SK-N-SH (cell line): ENCODE data around the gene PARP11. TPM values are rescaled to one million over a fixed set of nuclear protein-coding genes. Genes with fewer than 3 reads are reported as not detected.

ENCODE experiments used
- CTCF ChIA-PET: fragments of 300-600, 350-600 bp; formaldehyde crosslinking; extraction: SDS; loops from one replicate; lab custom pipeline; 2021; lab: Yijun Ruan, JAX
- POLR2A ChIA-PET: fragments of 350-600 bp; sonication (Branson Sonifier 250); formaldehyde crosslinking; extraction: SDS; loops from one replicate; lab custom pipeline; 2020; ENCODE audit warnings: antibody characterized with exemption, inconsistent platforms; lab: Yijun Ruan, JAX
- DNase-seq: peaks from one replicate; pipeline ENCODE4 v3.0.0; 2012
- H2AFZ ChIP-seq: fragments of 200-600 bp; sonication (generic); 2 replicates; pipeline ENCODE4 v1.8.1; 2016; ENCODE audit warnings: antibody characterized with exemption, mild to moderate bottlenecking, low read depth
- H3F3A ChIP-seq: fragments of 200-600 bp; sonication (generic); replicated peaks from 2 replicates; pipeline ENCODE3; 2016; ENCODE audit warnings: antibody characterized with exemption, mild to moderate bottlenecking; ENCODE audit not compliant: insufficient read depth
- H3K27ac ChIP-seq, 2 experiments: fragments of 200-500 bp in 1 of 2; fragments of 200-600 bp in 1 of 2; sonication (Bioruptor generic) in 1 of 2; sonication (generic), shearing (Covaris generic) in 1 of 2; 2 replicates each; pipeline versions ENCODE4 v1.5.1 to v1.6.1; 2014 to 2016; ENCODE audit warnings: low read depth in 2 of 2, inconsistent platforms in 1 of 2, low read length in 1 of 2, mild to moderate bottlenecking in 1 of 2, mixed read lengths in 1 of 2
- H3K27me3 ChIP-seq: fragments of 200-600 bp; sonication (generic), shearing (Covaris generic); 2 replicates; pipeline ENCODE4 v1.6.1; 2016; ENCODE audit warnings: mixed run types; ENCODE audit not compliant: insufficient read depth
- H3K36me3 ChIP-seq, 2 experiments: fragments of 200-500 bp in 1 of 2; fragments of 200-600 bp in 1 of 2; sonication (Bioruptor generic) in 1 of 2; sonication (generic) in 1 of 2; replicated peaks in 1 of 2; 2 replicates each; pipeline versions ENCODE3 to v1.5.1; 2014 to 2016; ENCODE audit warnings: low read length in 1 of 2, mild to moderate bottlenecking in 1 of 2; ENCODE audit not compliant: insufficient read depth in 2 of 2, control insufficient read depth in 1 of 2
- H3K4me1 ChIP-seq, 2 experiments: fragments of 200-500 bp in 1 of 2; fragments of 200-600 bp in 1 of 2; sonication (Bioruptor generic) in 1 of 2; sonication (generic), shearing (Covaris generic) in 1 of 2; 2 replicates each; pipeline versions ENCODE4 v1.5.1 to v1.6.1; 2014 to 2016; ENCODE audit warnings: low read depth in 1 of 2, low read length in 1 of 2, mixed run types in 1 of 2; ENCODE audit not compliant: insufficient read depth in 2 of 2, control insufficient read depth in 1 of 2
- H3K4me2 ChIP-seq: fragments of 200-600 bp; sonication (generic), shearing (Covaris generic); 2 replicates; pipeline ENCODE4 v1.6.1; 2017; ENCODE audit warnings: mixed run types
- H3K4me3 ChIP-seq, 2 experiments: fragments of 200-500 bp in 1 of 2; fragments of 200-600 bp in 1 of 2; sonication (Bioruptor generic) in 1 of 2; sonication (generic), shearing (Covaris generic) in 1 of 2; 2 replicates each; pipeline versions ENCODE4 v1.5.1 to v1.8.1; 2014 to 2016; ENCODE audit warnings: low read depth in 2 of 2, inconsistent platforms in 1 of 2, low read length in 1 of 2, mild to moderate bottlenecking in 1 of 2, mixed read lengths in 1 of 2, moderate library complexity in 1 of 2
- H3K79me2 ChIP-seq: fragments of 200-600 bp; sonication (generic); 2 replicates; pipeline ENCODE4 v1.8.1; 2017; ENCODE audit warnings: mild to moderate bottlenecking; ENCODE audit not compliant: insufficient read depth
- H3K9ac ChIP-seq: fragments of 200-600 bp; sonication (generic); 2 replicates; pipeline ENCODE4 v1.6.1; 2017; ENCODE audit warnings: mixed run types
- H3K9me2 ChIP-seq: fragments of 200-600 bp; sonication (generic); 2 replicates; pipeline ENCODE4 v1.6.1; 2017; ENCODE audit warnings: mixed run types
- H3K9me3 ChIP-seq: fragments of 200-600 bp; sonication (generic); 2 replicates; pipeline ENCODE4 v1.6.1; 2017; ENCODE audit warnings: mixed run types, mild to moderate bottlenecking, moderate library complexity
- H4K20me1 ChIP-seq: fragments of 200-600 bp; sonication (generic); 2 replicates; pipeline ENCODE4 v1.6.1; 2017; ENCODE audit warnings: mild to moderate bottlenecking, mixed run types; ENCODE audit not compliant: insufficient read depth
- CTCF ChIP-seq: fragments of 200-600 bp; sonication (generic); IDR thresholded peaks from 2 replicates; pipeline ENCODE4 v1.6.1; 2017; ENCODE audit warnings: antibody characterized with exemption, mild to moderate bottlenecking, moderate library complexity
- EP300 ChIP-seq, 2 experiments: IDR thresholded peaks; 2 replicates each; pipeline versions ENCODE4 v1.4.0 to v1.6.1; 2012; ENCODE audit warnings: borderline replicate concordance in 1 of 2, low read depth in 1 of 2, low read length in 1 of 2
- FOXM1 ChIP-seq: IDR thresholded peaks from 2 replicates; pipeline ENCODE4 v1.4.0; 2012; ENCODE audit warnings: low read depth, mild to moderate bottlenecking
- JUND ChIP-seq: IDR thresholded peaks from 2 replicates; pipeline ENCODE4 v1.4.0; 2012
- NFIC ChIP-seq: IDR thresholded peaks from 2 replicates; pipeline ENCODE4 v1.4.0; 2012; ENCODE audit warnings: borderline replicate concordance
- PBX3 ChIP-seq: IDR thresholded peaks from 2 replicates; pipeline ENCODE4; 2012
- POLR2AphosphoS5 ChIP-seq: IDR thresholded peaks from 2 replicates; pipeline ENCODE4 v1.6.1; 2012; ENCODE audit warnings: low read depth, low read length
- REST ChIP-seq: IDR thresholded peaks from 2 replicates; pipeline ENCODE4 v1.6.1; 2012; ENCODE audit warnings: mild to moderate bottlenecking, low read depth, low read length, moderate library complexity
- RXRA ChIP-seq: IDR thresholded peaks from 2 replicates; pipeline ENCODE4 v1.4.0; 2012; ENCODE audit warnings: low read depth, mild to moderate bottlenecking, borderline replicate concordance
- TAF1 ChIP-seq: IDR thresholded peaks from 2 replicates; pipeline ENCODE4 v1.6.1; 2012; ENCODE audit warnings: low read depth, mild to moderate bottlenecking, low read length, moderate library complexity, borderline replicate concordance
- TCF12 ChIP-seq: IDR thresholded peaks from 2 replicates; pipeline ENCODE4 v1.4.0; 2012
- USF1 ChIP-seq: IDR thresholded peaks from 2 replicates; pipeline ENCODE4 v1.4.0; 2012; ENCODE audit warnings: low read depth, borderline replicate concordance
- ZBTB33 ChIP-seq: IDR thresholded peaks from 2 replicates; pipeline ENCODE4 v1.4.0; 2012; ENCODE audit warnings: low read depth, borderline replicate concordance
- WGBS: methylation state at CpG from one replicate; pipeline ENCODE4 v1.1.6; 2017; ENCODE audit warnings: low lambda C conversion rate; 5-methylcytosine and 5-hydroxymethylcytosine counted together
- polyA plus RNA-seq, 3 experiments: library from polyadenylated mRNA; depleted of rRNA; stranded (reverse); fragments of >200 nt; gene quantifications; 2 replicates each; pipeline ENCODE4 v1.2.3, GENCODE V29; 2012

PARP11 gene
- polyA plus RNA-seq, 1 of the 3 experiments (the other 2 are of a cell fraction), result 1.8 TPM

GRCh38 chr12:3869433-3869832 is 3.8 kb downstream of the PARP11 start:
- no peaks in the 10 kb centered on the region for H3K9me2 ChIP-seq
- DNase-seq, result no peak
- CTCF ChIA-PET, result interaction anchor here (0.6 to 2.4 kb wide), 3 partner anchors 15 to 456 kb away, joined by 3 to 7 read pairs (median 4); no protein-coding TSS in a partner anchor
- POLR2A ChIA-PET, result no interaction called here
- peaks cover 0 to 6% of the 10 kb centered on the region in 2 experiments for H3K36me3 ChIP-seq
- H4K20me1 ChIP-seq, result no peaks in the 10 kb centered on the region
- H3K9ac ChIP-seq, result no peak overlapping the region
- H3K9me3 ChIP-seq, result peaks cover 11% of the 10 kb centered on the region; the same call in 1 of the 2 replicates
- no peak overlapping the region for H3K4me3 ChIP-seq
- H3K79me2 ChIP-seq, result no peaks in the 10 kb centered on the region
- no peaks in the 10 kb centered on the region for H3F3A ChIP-seq
- WGBS, result 88% methylated on average over 1 of the region's 1 CpG
- no peak overlapping the region for H3K4me2 ChIP-seq
- peaks cover 0 to 4% of the 10 kb centered on the region in 2 experiments; a peak in 2 of 4 replicates for H3K4me1 ChIP-seq
- H3K27ac ChIP-seq, result no peak overlapping the region
- TF ChIP-seq TCF12, result no peak
- no peak for TF ChIP-seq PBX3
- no peak for TF ChIP-seq JUND
- TF ChIP-seq USF1, result no peak
- TF ChIP-seq NFIC, result no peak
- no peak overlapping the region for H2AFZ ChIP-seq
- H3K27me3 ChIP-seq, result no peaks in the 10 kb centered on the region

GRCh38 chr12:3863756-3864155 is 9.4 kb downstream of the PARP11 start:
- WGBS, result 83% methylated on average over 6 of the region's 6 CpGs
- no peak overlapping the region for H3K27ac ChIP-seq
- H3K9me2 ChIP-seq, result no peaks in the 10 kb centered on the region
- POLR2A ChIA-PET, result no interaction called here
- peaks cover 0 to 9% of the 10 kb centered on the region in 2 experiments for H3K36me3 ChIP-seq
- H3K4me2 ChIP-seq, result no peak overlapping the region
- no peak overlapping the region for H3K9ac ChIP-seq
- no peaks in the 10 kb centered on the region for H3F3A ChIP-seq
- no peak for DNase-seq
- no peaks in the 10 kb centered on the region for H4K20me1 ChIP-seq
- H3K4me3 ChIP-seq, result no peak overlapping the region
- H3K79me2 ChIP-seq, result no peaks in the 10 kb centered on the region
- H3K27me3 ChIP-seq, result no peaks in the 10 kb centered on the region
- no peaks in the 10 kb centered on the region for H3K4me1 ChIP-seq
- no peak overlapping the region for H2AFZ ChIP-seq
- H3K9me3 ChIP-seq, result peaks cover 11% of the 10 kb centered on the region; the same call in 1 of the 2 replicates
- CTCF ChIA-PET, result no interaction called here
- TF ChIP-seq FOXM1 (no peak), EP300 (IDR thresholded peaks at IDR 0.05; ENCODE audit: borderline replicate concordance in 1 of 2, low read depth in 1 of 2, low read length in 1 of 2) (no peak), POLR2AphosphoS5 (no peak), RXRA (no peak), ZBTB33 (no peak), PBX3 (no peak), JUND (no peak), USF1 (no peak), REST (no peak), TAF1 (no peak), CTCF (no peak)
